Activated CD4-positive, alpha-beta T cell treated with anti-CD3 and anti-CD28 coated beads, Interleukin-2, amount 10 ng/mL, durations not matched to agents 24 days and 14 days (primary cell): ENCODE measurements around the gene JPH3. TPM values are rescaled to one million over a fixed set of nuclear protein-coding genes. Genes with fewer than 3 reads are reported as not detected.
"Not testable (repeated sequence)": the region's sequence is repeated elsewhere in the genome, so short reads cannot be mapped to it uniquely, and the experiment has no call there.

Experiments used
- DNase-seq: peaks from one replicate; pipeline ENCODE4 v3.0.0; 2022
- H3K27ac Mint-ChIP-seq: one replicate; pipeline ENCODE4 v1.8.0; 2022; ENCODE audit warnings: mild to moderate bottlenecking, mixed read lengths
- H3K27me3 Mint-ChIP-seq: one replicate; pipeline ENCODE4 v1.8.0; 2022; ENCODE audit warnings: mixed read lengths
- H3K36me3 Mint-ChIP-seq: one replicate; pipeline ENCODE4 v1.8.0; 2022; ENCODE audit warnings: low read depth, mild to moderate bottlenecking, mixed read lengths
- H3K4me1 Mint-ChIP-seq: one replicate; pipeline ENCODE4 v1.8.0; 2021; ENCODE audit warnings: mixed read lengths
- H3K4me3 Mint-ChIP-seq: one replicate; pipeline ENCODE4 v1.8.0; 2022; ENCODE audit warnings: mild to moderate bottlenecking, moderate library complexity, mixed read lengths
- H3K9me3 Mint-ChIP-seq: one replicate; pipeline ENCODE4 v1.8.0; 2021; ENCODE audit warnings: mixed read lengths
- intact Hi-C: fragments of 100-400 bp; cut with micrococcal nuclease; formaldehyde crosslinking; loops from one replicate; pipeline ENCODE4 v1.15.1; 2023
- total RNA-seq: library from RNA; stranded (reverse); gene quantifications from 2 replicates; pipeline ENCODE4 v1.2.3, GENCODE V29; 2022

Gene JPH3
- total RNA-seq, 1 donor from 2014 or later: not detected

DNA sequence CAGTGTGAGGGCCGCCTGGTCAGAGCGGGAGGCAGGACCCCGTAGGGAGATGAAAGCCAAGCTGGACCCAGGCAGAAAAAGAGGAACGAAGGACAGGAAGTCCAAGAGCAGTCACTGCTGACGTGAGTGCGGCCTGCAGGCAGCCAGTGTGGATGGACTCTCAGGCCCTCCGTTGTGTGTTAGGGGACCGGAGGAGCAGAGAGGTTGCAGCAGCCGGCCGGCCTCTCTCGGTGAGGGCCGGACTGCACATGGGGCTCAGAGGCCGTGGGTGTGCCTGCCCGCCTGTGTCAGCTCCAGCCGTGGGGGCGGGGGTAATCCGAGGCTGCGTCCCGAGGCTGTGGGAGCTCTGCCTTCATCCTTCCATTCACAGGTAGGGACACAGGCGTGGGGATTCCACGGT is 67.4 kb downstream of the JPH3 start:
- H3K27ac Mint-ChIP-seq: no peak overlapping the region
- H3K4me1 Mint-ChIP-seq: peaks cover 2% of the 10 kb centered on the region
- DNase-seq: no peak
- intact Hi-C loops: no loop called here
- no peaks in the 10 kb centered on the region for H3K36me3 Mint-ChIP-seq
- H3K4me3 Mint-ChIP-seq: no peak overlapping the region
- H3K9me3 Mint-ChIP-seq: no peaks in the 10 kb centered on the region
- H3K27me3 Mint-ChIP-seq: peaks cover 2% of the 10 kb centered on the region

GRCh38 chr16:87671221-87671620 is 68.9 kb downstream of the JPH3 start:
- Mint-ChIP-seq H3K36me3 (no peaks in the 10 kb centered on the region), H3K4me1 (peaks cover 2% of the 10 kb centered on the region), H3K27me3 (peaks cover 2% of the 10 kb centered on the region), H3K9me3 (no peaks in the 10 kb centered on the region), H3K4me3 (no peak overlapping the region), H3K27ac (no peak overlapping the region)
- no peak for DNase-seq
- intact Hi-C loops: no loop called here

DNA sequence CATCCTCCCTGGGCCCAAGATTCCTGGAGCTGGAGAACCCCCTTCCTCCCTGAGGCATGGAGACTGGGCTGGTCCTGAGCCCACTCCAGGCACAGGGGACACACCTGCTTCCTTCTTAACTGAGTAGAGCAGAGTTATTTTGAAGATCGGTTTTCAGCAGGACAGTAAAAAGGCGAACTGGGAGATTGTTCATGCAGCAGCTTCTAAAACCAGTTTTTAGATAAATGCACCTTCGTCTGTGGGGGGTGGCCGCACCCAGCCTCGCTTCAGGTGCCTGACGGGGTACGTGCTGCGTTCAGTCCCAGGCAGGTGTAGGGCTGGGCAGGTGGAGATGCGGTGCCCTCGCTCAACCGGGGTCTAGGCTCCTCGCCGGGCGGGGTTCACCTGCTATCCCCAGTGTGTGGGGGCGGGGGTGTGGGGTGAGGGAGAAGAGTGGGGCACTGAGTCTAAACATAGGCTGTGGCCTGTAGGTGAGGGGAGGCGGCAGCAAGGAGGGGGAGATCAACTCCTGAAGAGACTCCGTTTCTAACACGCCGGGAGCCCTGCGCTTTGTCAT is 69.5 kb downstream of the JPH3 start:
- peaks cover 2% of the 10 kb centered on the region for H3K4me1 Mint-ChIP-seq
- DNase-seq: no peak
- no peak overlapping the region for H3K4me3 Mint-ChIP-seq
- intact Hi-C loops: no loop called here
- H3K27me3 Mint-ChIP-seq: peaks cover 2% of the 10 kb centered on the region
- H3K9me3 Mint-ChIP-seq: no peaks in the 10 kb centered on the region
- no peaks in the 10 kb centered on the region for H3K36me3 Mint-ChIP-seq
- H3K27ac Mint-ChIP-seq: no peak overlapping the region

GRCh38 chr16:87674419-87674818 is 72.1 kb downstream of the JPH3 start:
- intact Hi-C loops: no loop called here
- Mint-ChIP-seq H3K27me3 (peaks cover 2% of the 10 kb centered on the region), H3K27ac (no peak overlapping the region), H3K4me1 (peaks cover 2% of the 10 kb centered on the region), H3K9me3 (no peaks in the 10 kb centered on the region), H3K36me3 (no peaks in the 10 kb centered on the region), H3K4me3 (no peak overlapping the region)
- no peak for DNase-seq

GRCh38 chr16:87675111-87675719 is 72.9 kb downstream of the JPH3 start:
- no peaks in the 10 kb centered on the region for H3K36me3 Mint-ChIP-seq
- H3K27me3 Mint-ChIP-seq: peaks cover 2% of the 10 kb centered on the region
- H3K4me1 Mint-ChIP-seq: peaks cover 2% of the 10 kb centered on the region
- H3K27ac Mint-ChIP-seq: no peak overlapping the region
- no peaks in the 10 kb centered on the region for H3K9me3 Mint-ChIP-seq
- H3K4me3 Mint-ChIP-seq: no peak overlapping the region
- no peak for DNase-seq
- intact Hi-C loops: no loop called here

DNA sequence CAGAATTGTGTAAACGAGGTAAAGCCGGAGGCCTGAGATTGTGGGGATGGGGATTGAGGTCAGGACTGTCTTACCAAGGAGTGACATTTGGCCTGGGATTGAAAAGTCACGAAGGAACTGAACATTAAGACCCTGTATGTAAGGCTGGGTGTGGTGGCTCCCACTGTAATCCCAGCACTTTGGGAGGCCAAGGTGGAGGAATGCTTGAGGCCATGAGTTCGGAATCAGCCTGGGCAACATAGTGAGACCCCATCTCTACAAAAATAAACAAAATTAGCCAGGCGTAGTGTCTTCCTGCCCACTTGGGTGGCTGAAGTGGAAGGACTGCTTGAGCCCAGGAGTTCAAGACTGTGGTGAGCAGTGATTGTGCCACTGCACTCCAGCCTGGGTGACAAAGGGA is 75.5 kb downstream of the JPH3 start:
- H3K27ac Mint-ChIP-seq: no peak overlapping the region
- intact Hi-C loops: no loop called here
- no peak overlapping the region for H3K4me3 Mint-ChIP-seq
- H3K4me1 Mint-ChIP-seq: peaks cover 11% of the 10 kb centered on the region
- H3K9me3 Mint-ChIP-seq: no peaks in the 10 kb centered on the region
- H3K27me3 Mint-ChIP-seq: peaks cover 2% of the 10 kb centered on the region
- DNase-seq: no peak
- no peaks in the 10 kb centered on the region for H3K36me3 Mint-ChIP-seq

DNA sequence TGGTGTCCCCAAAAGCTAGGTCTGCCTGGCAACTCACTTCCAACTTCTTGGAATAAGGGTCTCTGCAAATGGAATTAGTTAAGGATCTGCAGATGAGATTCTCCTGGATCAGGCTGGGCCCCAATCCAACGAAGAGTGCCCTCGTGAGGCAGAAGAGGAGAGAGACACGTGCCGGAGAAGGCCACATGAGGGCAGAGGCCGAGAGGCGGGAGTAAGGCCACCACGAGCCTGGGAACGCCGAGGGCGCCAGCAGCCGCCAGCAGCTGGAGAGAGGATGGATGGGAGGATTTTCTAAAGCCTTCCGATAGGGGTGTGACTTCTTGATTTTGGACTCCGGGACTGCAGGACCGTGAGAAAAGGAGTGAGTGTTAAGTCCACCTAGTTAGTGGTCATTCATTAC is 76.3 kb downstream of the JPH3 start:
- Mint-ChIP-seq H3K4me1 (peaks cover 11% of the 10 kb centered on the region), H3K27ac (no peak overlapping the region), H3K36me3 (no peaks in the 10 kb centered on the region), H3K4me3 (no peak overlapping the region), H3K27me3 (peaks cover 2% of the 10 kb centered on the region), H3K9me3 (no peaks in the 10 kb centered on the region)
- intact Hi-C loops: no loop called here
- DNase-seq: no peak

- H3K36me3 Mint-ChIP-seq: no peaks in the 10 kb centered on the region
- no peak overlapping the region for H3K27ac Mint-ChIP-seq
- no peaks in the 10 kb centered on the region for H3K9me3 Mint-ChIP-seq
- peaks cover 9% of the 10 kb centered on the region for H3K4me1 Mint-ChIP-seq
- no peak overlapping the region for H3K4me3 Mint-ChIP-seq
- intact Hi-C loops: no loop called here
- DNase-seq: no peak
- H3K27me3 Mint-ChIP-seq: no peaks in the 10 kb centered on the region
These were observed 77.4 kb downstream of the JPH3 start for GRCh38 chr16:87679593-87680271.

GRCh38 chr16:87680272-87680644 is 78.0 kb downstream of the JPH3 start:
- peaks cover 9% of the 10 kb centered on the region for H3K4me1 Mint-ChIP-seq
- DNase-seq: no peak
- H3K4me3 Mint-ChIP-seq: no peak overlapping the region
- H3K27ac Mint-ChIP-seq: no peak overlapping the region
- intact Hi-C loops: no loop called here
- H3K9me3 Mint-ChIP-seq: no peaks in the 10 kb centered on the region
- H3K36me3 Mint-ChIP-seq: no peaks in the 10 kb centered on the region
- H3K27me3 Mint-ChIP-seq: no peaks in the 10 kb centered on the region

- intact Hi-C loops, H3K4me1 Mint-ChIP-seq, H3K9me3 Mint-ChIP-seq, H3K36me3 Mint-ChIP-seq, H3K4me3 Mint-ChIP-seq, H3K27me3 Mint-ChIP-seq, H3K27ac Mint-ChIP-seq, DNase-seq: not testable (repeated sequence)
These were observed 78.8 kb downstream of the JPH3 start for GRCh38 chr16:87681051-87681602.

GRCh38 chr16:87681981-87682570 is 79.8 kb downstream of the JPH3 start:
- peak; percentile 68 for DNase-seq
- Mint-ChIP-seq H3K27ac (no peak overlapping the region), H3K4me1 (peaks cover 9% of the 10 kb centered on the region), H3K4me3 (no peak overlapping the region), H3K36me3 (no peaks in the 10 kb centered on the region), H3K9me3 (no peaks in the 10 kb centered on the region), H3K27me3 (no peaks in the 10 kb centered on the region)
- intact Hi-C loops: no loop called here

- no peak for DNase-seq
- Mint-ChIP-seq H3K36me3 (no peaks in the 10 kb centered on the region), H3K4me1 (peaks cover 9% of the 10 kb centered on the region), H3K9me3 (no peaks in the 10 kb centered on the region), H3K27ac (no peak overlapping the region), H3K27me3 (no peaks in the 10 kb centered on the region), H3K4me3 (no peak overlapping the region)
- intact Hi-C loops: no loop called here
These were observed 80.6 kb downstream of the JPH3 start for GRCh38 chr16:87682852-87683399.

DNA sequence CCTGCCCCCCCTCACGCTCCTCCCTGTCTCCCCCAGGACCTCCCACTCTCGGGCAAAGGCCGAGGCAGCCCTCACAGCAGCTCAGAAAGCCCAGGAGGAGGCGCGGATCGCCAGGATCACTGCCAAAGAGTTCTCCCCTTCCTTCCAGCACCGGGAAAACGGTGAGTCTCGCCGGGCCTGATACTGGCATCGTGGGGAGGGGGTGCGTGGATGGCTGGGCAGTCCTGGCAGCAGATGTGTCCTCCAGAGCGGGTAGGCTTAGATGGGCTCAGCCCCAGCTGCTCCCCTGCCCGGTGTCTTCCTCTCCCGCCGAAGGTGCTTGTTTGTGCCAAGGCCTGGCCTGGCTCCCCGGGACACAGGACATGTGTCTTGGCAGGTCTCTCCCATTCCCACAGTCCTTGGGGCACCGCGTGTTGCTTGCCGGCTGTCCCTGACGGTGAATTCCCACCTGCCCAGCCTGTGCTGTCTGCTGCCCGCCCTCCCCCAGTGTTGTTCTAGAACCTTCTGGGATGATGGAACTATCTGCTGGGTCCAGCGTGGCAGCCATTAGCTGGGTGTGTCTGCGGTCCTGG is 81.9 kb downstream of the JPH3 start:
- intact Hi-C loops: no loop called here
- peaks cover 9% of the 10 kb centered on the region for H3K4me1 Mint-ChIP-seq
- no peaks in the 10 kb centered on the region for H3K27me3 Mint-ChIP-seq
- no peak overlapping the region for H3K4me3 Mint-ChIP-seq
- DNase-seq: no peak
- no peaks in the 10 kb centered on the region for H3K36me3 Mint-ChIP-seq
- no peak overlapping the region for H3K27ac Mint-ChIP-seq
- no peaks in the 10 kb centered on the region for H3K9me3 Mint-ChIP-seq
